ENCODE measurements around the gene NDUFAF7.
A peak's percentile ranks its signal among the peaks of the same experiment; 100 is the strongest.
"Not testable (repeated sequence)": the region's sequence is repeated elsewhere in the genome, so short reads cannot be mapped to it uniquely, and the experiment has no call there.

The NDUFAF7 gene

GRCh38 chr2:37231241-37232130 lies at the start of gene NDUFAF7, which contains the start of gene CEBPZ:
Gene NDUFAF7 (plus strand): TSS chr2:37231658. CDS start chr2:37231706, 48 bp downstream.
Gene CEBPZ (minus strand): TSS chr2:37231596. CDS start chr2:37231567, 29 bp downstream.
- peak; percentile 90 for DNase-seq

- DNase-seq: no peak
These were observed 49.5 kb upstream of the NDUFAF7 start for GRCh38 chr2:37181726-37182684.

GRCh38 chr2:37188570-37188969 lies 42.9 kb upstream of the NDUFAF7 start, which contains the start of gene SULT6B1:
Gene SULT6B1 (minus strand): TSS chr2:37188670. CDS start chr2:37188640, 30 bp downstream.
- DNase-seq: no peak

- DNase-seq: no peak
These were observed 41.9 kb upstream of the NDUFAF7 start for GRCh38 chr2:37189452-37190153.

- DNase-seq: no peak
These were observed 41.2 kb upstream of the NDUFAF7 start for GRCh38 chr2:37190290-37190689.

- DNase-seq: no peak
These were observed 40.2 kb upstream of the NDUFAF7 start for GRCh38 chr2:37191253-37191652.

- DNase-seq: no peak
These were observed 39.7 kb upstream of the NDUFAF7 start for GRCh38 chr2:37191747-37192146.

GRCh38 chr2:37192551-37192950 lies 38.9 kb upstream of the NDUFAF7 start:
- no peak for DNase-seq

- DNase-seq: not testable (repeated sequence)
These were observed 35.6 kb upstream of the NDUFAF7 start for GRCh38 chr2:37195862-37196319.

- peak; percentile 93 for DNase-seq
These were observed 34.9 kb upstream of the NDUFAF7 start, which contains the start of gene CEBPZOS for GRCh38 chr2:37196320-37197195. Gene CEBPZOS (plus strand): TSS chr2:37196496. CDS start chr2:37199705, 3,209 bp downstream.

- DNase-seq: no peak
These were observed 32.8 kb upstream of the NDUFAF7 start for GRCh38 chr2:37198681-37199065.

GRCh38 chr2:37201208-37201607 lies 30.2 kb upstream of the NDUFAF7 start:
- DNase-seq: no peak

- DNase-seq: peak; percentile 26
These were observed 29.7 kb upstream of the NDUFAF7 start for GRCh38 chr2:37201766-37202165.

GRCh38 chr2:37203708-37204107 lies 27.8 kb upstream of the NDUFAF7 start:
- no peak for DNase-seq

GRCh38 chr2:37205071-37205661 lies 26.3 kb upstream of the NDUFAF7 start:
- DNase-seq: not testable (repeated sequence)

- DNase-seq: no peak
These were observed 25.6 kb upstream of the NDUFAF7 start for GRCh38 chr2:37205689-37206341.

- not testable (repeated sequence) for DNase-seq
These were observed 24.7 kb upstream of the NDUFAF7 start for GRCh38 chr2:37206760-37207159.

GRCh38 chr2:37211212-37211611 lies 20.2 kb upstream of the NDUFAF7 start:
- no peak for DNase-seq

GRCh38 chr2:37211939-37212338 lies 19.5 kb upstream of the NDUFAF7 start:
- no peak for DNase-seq

- no peak for DNase-seq
These were observed 16.2 kb upstream of the NDUFAF7 start for GRCh38 chr2:37215250-37215649.

Data from CD4-positive, alpha-beta T cell treated with Interleukin-21 for 1 hour (primary cell).